Pancreas (tissue), 10 donors: ENCODE measurements around the gene ERBB4. TPM values are rescaled to one million over a fixed set of nuclear protein-coding genes. Genes with fewer than 3 reads are reported as not detected.

Source experiments
- ATAC-seq, 4 donors: fragments of 200-7000 bp; cut with Tn5 transposase; one replicate each; pipeline versions ENCODE4 v1.8.0 to v1.9.1; 2020; ENCODE audit warnings: mild to moderate bottlenecking in 4 of 4, moderate library complexity in 4 of 4
- DNase-seq, 6 donors: peaks; one replicate each; pipeline ENCODE4 v3.0.0-alpha.2; 2020
- FAIRE-seq: peaks from 2 replicates; lab custom pipeline; 2012; peaks lifted over from hg19 to GRCh38; lab: Jason Lieb, UNC
- H3K27ac ChIP-seq, 4 donors: fragments of 200-600 bp; sonication (generic); 1 replicate in 3 of 4; 2 replicates in 1 of 4; pipeline versions ENCODE4 v1.5.0 to v1.8.0; 2020
- H3K27me3 ChIP-seq, 4 donors: fragments of 200-600 bp; one replicate each; pipeline ENCODE4 v1.8.0; 2021
- H3K36me3 ChIP-seq, 3 donors: fragments of 200-600 bp; sonication (generic) in 1 of 3; one replicate each; pipeline versions ENCODE4 v1.5.0 to v1.8.0; 2020 to 2021
- H3K4me1 ChIP-seq, 3 donors: fragments of 200-600 bp; one replicate each; pipeline ENCODE4 v1.8.0; 2021
- H3K4me3 ChIP-seq, 4 donors: fragments of 200-600 bp; sonication (generic) in 2 of 4; one replicate each; pipeline versions ENCODE4 v1.5.0 to v1.8.0; 2020 to 2021
- H3K9me3 ChIP-seq, 4 donors: fragments of 200-600 bp; one replicate each; pipeline ENCODE4 v1.8.0; 2021
- CTCF ChIP-seq, 4 donors: fragments of 200-600 bp; sonication (generic) in 3 of 4; IDR thresholded peaks; one replicate each; pipeline versions ENCODE4 v1.5.0 to v1.8.0; 2021; ENCODE audit warnings: antibody characterized with exemption in 4 of 4
- WGBS, 2 donors: extraction: QIAGEN DNeasy Blood & Tissue Kit; methylation state at CpG; one replicate each; pipeline ENCODE4 v1.1.7; 2013; 5-methylcytosine and 5-hydroxymethylcytosine counted together
- intact Hi-C, 3 donors: fragments of 100-400 bp; cut with DNase I; formaldehyde crosslinking; loops; one replicate each; pipeline versions ENCODE4 v1.11.1 to v1.14.2; 2022
- polyA plus RNA-seq, 2 donors: library from polyadenylated mRNA; stranded (reverse); fragments of 200-250 nt; gene quantifications; one replicate each; pipeline ENCODE4 v1.2.3, GENCODE V29; 2013
- total RNA-seq, 6 donors: library from RNA; stranded (reverse); fragmentation: NEBNext Ultra II Directional in 4 of 6; extraction: Animal tissue kit (Norgen Biotek cat#: 25700) in 4 of 6; gene quantifications; one replicate each; pipeline versions ENCODE4 v1.2.1 to v1.2.4, GENCODE V29; 2021 to 2023
- donor health status: healthy with polysubstance abuse.
- donor health status: DM: no; HTN: no; CAD: no; lungs with moderate emphysema.
- donor health status: DM: no; HTN: no; CAD: no.
- donor health status: control.
- donor health status: control.
- donor health status: Bipolar disorder and iron deficiency.
- donor health status: DM: yes; HTN: yes; CAD: no.
- donor health status: DM: no; HTN: no; CAD: no.
- donor health status: DM: no; HTN: no; CAD: no.
- donor health status: DM: yes; HTN: yes; CAD: no.

The ERBB4 gene
- total and polyA plus RNA-seq, 8 donors = 0.30 to 5.0 (median 3.3) TPM

DNA sequence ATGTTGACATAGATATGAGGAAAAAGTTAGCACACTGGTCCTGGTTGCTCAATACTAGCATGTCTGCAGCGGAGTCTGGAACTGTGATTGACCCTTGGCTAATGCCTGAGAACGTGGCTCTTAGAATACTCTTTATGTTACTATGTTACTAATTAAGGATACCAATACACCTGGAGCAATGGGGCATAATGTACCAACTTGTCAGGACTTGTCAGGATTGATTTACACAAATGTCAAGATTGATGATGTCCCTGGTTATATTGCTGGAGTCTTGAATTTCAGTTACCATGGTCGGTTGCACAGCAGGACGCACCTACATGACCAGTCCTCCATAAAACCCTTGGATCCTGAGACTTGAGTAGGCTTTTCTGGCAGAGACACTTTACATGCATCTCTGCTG lies 1171.3 kb downstream of the ERBB4 start:
- no peak for DNase-seq
- intact Hi-C loops = no loop called here
- no peaks in the 10 kb centered on the region for H3K36me3 ChIP-seq
- H3K27ac ChIP-seq = no peak overlapping the region
- no peak for TF ChIP-seq CTCF (IDR thresholded peaks at IDR 0.05)
- no peak for ATAC-seq
- 54 to 57% methylated on average over 4 of the region's 4 CpGs for WGBS, 2 donors
- no peaks in the 10 kb centered on the region for H3K27me3 ChIP-seq
- no peaks in the 10 kb centered on the region for H3K4me1 ChIP-seq
- FAIRE-seq = no peak
- H3K4me3 ChIP-seq = no peak overlapping the region
- no peaks in the 10 kb centered on the region for H3K9me3 ChIP-seq

- 57 to 69% methylated on average over 1 of the region's 1 CpG for WGBS, 2 donors
- intact Hi-C loops = no loop called here
- FAIRE-seq = no peak
These were observed 1173.7 kb downstream of the ERBB4 start for GRCh38 chr2:211364911-211365310.

GRCh38 chr2:211361383-211361782 lies 1177.2 kb downstream of the ERBB4 start:
- no peaks in the 10 kb centered on the region for H3K27me3 ChIP-seq
- WGBS, 2 donors = 8 to 25% methylated on average over 1 of the region's 1 CpG
- no peak overlapping the region for H3K4me3 ChIP-seq
- no peak for ATAC-seq
- no peaks in the 10 kb centered on the region for H3K4me1 ChIP-seq
- no peaks in the 10 kb centered on the region for H3K9me3 ChIP-seq
- intact Hi-C loops = no loop called here
- TF ChIP-seq CTCF (IDR thresholded peaks at IDR 0.05) = no peak
- DNase-seq = no peak
- no peak overlapping the region for H3K27ac ChIP-seq
- no peak for FAIRE-seq
- no peaks in the 10 kb centered on the region for H3K36me3 ChIP-seq

More at GRCh38 chr2:211364911-211365310, 1173.7 kb downstream of the ERBB4 start:
- Histone ChIP-seq H3K27ac (no peak overlapping the region), H3K9me3 (no peaks in the 10 kb centered on the region), H3K36me3 (no peaks in the 10 kb centered on the region), H3K4me1 (no peaks in the 10 kb centered on the region), H3K27me3 (no peaks in the 10 kb centered on the region), H3K4me3 (no peak overlapping the region)
- no peak for DNase-seq
- TF ChIP-seq CTCF (IDR thresholded peaks at IDR 0.05) = no peak
- no peak for ATAC-seq

- no peak overlapping the region for H3K27ac ChIP-seq
- no peak for FAIRE-seq
- H3K4me1 ChIP-seq = no peaks in the 10 kb centered on the region
- no peaks in the 10 kb centered on the region for H3K36me3 ChIP-seq
- ATAC-seq = no peak
- no peaks in the 10 kb centered on the region for H3K9me3 ChIP-seq
- H3K27me3 ChIP-seq = no peaks in the 10 kb centered on the region
- H3K4me3 ChIP-seq = no peak overlapping the region
- DNase-seq = no peak
- intact Hi-C loops = no loop called here
- no peak for TF ChIP-seq CTCF (IDR thresholded peaks at IDR 0.05)
These were observed 1179.3 kb downstream of the ERBB4 start for GRCh38 chr2:211359347-211359746.

- ATAC-seq (no peak), DNase-seq (no peak), FAIRE-seq (no peak)
- Histone ChIP-seq H3K36me3 (no peaks in the 10 kb centered on the region), H3K27ac (no peak overlapping the region), H3K4me1 (no peaks in the 10 kb centered on the region), H3K27me3 (no peaks in the 10 kb centered on the region), H3K9me3 (no peaks in the 10 kb centered on the region), H3K4me3 (no peak overlapping the region)
- TF ChIP-seq CTCF (IDR thresholded peaks at IDR 0.05) = no peak
- 71 to 82% methylated on average over 3 of the region's 3 CpGs for WGBS, 2 donors
- intact Hi-C loops = no loop called here
These were observed 1180.1 kb downstream of the ERBB4 start for GRCh38 chr2:211358504-211358903.
